HepG2 (cell line): ENCODE data around the gene MUTYH. TPM values are rescaled to one million over a fixed set of nuclear protein-coding genes. Genes with fewer than 3 reads are reported as not detected.

ENCODE experiments used
- CBFB ChIP-seq: sonication (generic); formaldehyde crosslinking; IDR thresholded peaks from 2 replicates; pipeline ENCODE4 v1.4.0; 2020; ENCODE audit warnings: missing genetic modification reagents
- CC2D1A ChIP-seq: sonication (generic); formaldehyde crosslinking; IDR thresholded peaks from 2 replicates; pipeline ENCODE4 v1.8.1; 2023; ENCODE audit warnings: mild to moderate bottlenecking, missing genetic modification reagents
- CHD4 ChIP-seq: fragments of 200-600 bp; sonication (generic); IDR thresholded peaks from 2 replicates; pipeline ENCODE4 v1.7.0; 2017; ENCODE audit warnings: mild to moderate bottlenecking, low read length, borderline replicate concordance
- DBP ChIP-seq: sonication (generic); formaldehyde crosslinking; IDR thresholded peaks from 2 replicates; pipeline ENCODE4 v1.4.0; 2020; ENCODE audit warnings: missing genetic modification reagents; ENCODE audit errors: not compliant biosample characterization
- ERF ChIP-seq: IDR thresholded peaks from 2 replicates; pipeline ENCODE4 v1.6.1; 2018; ENCODE audit warnings: missing biosample characterization, missing genetic modification reagents
- GABPA ChIP-seq, 2 experiments: IDR thresholded peaks; 2 replicates each; pipeline ENCODE4 v1.6.1; 2011 to 2016; ENCODE audit warnings: low read depth in 2 of 2, low read length in 1 of 2, missing biosample characterization in 1 of 2, missing genetic modification characterization in 1 of 2
- HNRNPLL ChIP-seq: fragments of 200-400 bp; formaldehyde crosslinking; IDR thresholded peaks from 2 replicates; pipeline ENCODE4 v1.6.1; 2017; ENCODE audit warnings: mild to moderate bottlenecking, low read depth, low read length; ENCODE audit not compliant: poor library complexity, severe bottlenecking
- KDM6A ChIP-seq: IDR thresholded peaks from 2 replicates; pipeline ENCODE4 v1.6.1; 2016; ENCODE audit warnings: low read depth
- KLF11 ChIP-seq: IDR thresholded peaks from 2 replicates; pipeline ENCODE4 v1.6.1; 2016; ENCODE audit warnings: missing compliant biosample characterization
- KLF6 ChIP-seq: IDR thresholded peaks from 2 replicates; pipeline ENCODE4 v1.8.0; 2016; ENCODE audit warnings: missing biosample characterization, missing genetic modification reagents
- MTERF4 ChIP-seq: sonication (generic); formaldehyde crosslinking; IDR thresholded peaks from 2 replicates; pipeline ENCODE4 v1.8.0; 2023; ENCODE audit warnings: mild to moderate bottlenecking, missing genetic modification reagents
- MXI1 ChIP-seq: IDR thresholded peaks from 3 replicates; pipeline ENCODE4 v1.6.1; 2012; ENCODE audit warnings: low read depth, low read length, inconsistent platforms, borderline replicate concordance
- NR0B2 ChIP-seq: sonication (generic); formaldehyde crosslinking; IDR thresholded peaks from 2 replicates; pipeline ENCODE4 v1.4.0; 2020; ENCODE audit warnings: mild to moderate bottlenecking, missing genetic modification reagents
- PAWR ChIP-seq: sonication (generic); formaldehyde crosslinking; IDR thresholded peaks from 2 replicates; pipeline ENCODE4 v1.4.0; 2020; ENCODE audit warnings: missing genetic modification reagents, mild to moderate bottlenecking, borderline replicate concordance
- PTBP1 ChIP-seq: fragments of 200-400 bp; formaldehyde crosslinking; IDR thresholded peaks from 2 replicates; pipeline ENCODE4 v1.6.1; 2018; ENCODE audit warnings: low read length, low read depth; ENCODE audit not compliant: poor library complexity, severe bottlenecking
- RBM39 ChIP-seq: fragments of 200-400 bp; formaldehyde crosslinking; IDR thresholded peaks from one replicate; pipeline ENCODE4 v1.6.1; 2018; ENCODE audit warnings: antibody characterized with exemption, mild to moderate bottlenecking, low read depth, low read length; ENCODE audit not compliant: poor library complexity, severe bottlenecking
- RCOR2 ChIP-seq: IDR thresholded peaks from 2 replicates; pipeline ENCODE4 v1.6.1; 2016; ENCODE audit warnings: missing biosample characterization, missing genetic modification reagents
- RFX5 ChIP-seq: IDR thresholded peaks from 2 replicates; pipeline ENCODE4 v1.6.1; 2011; ENCODE audit warnings: low read depth, low read length, improper control_type of control experiment
- SNAPC5 ChIP-seq: sonication (generic); formaldehyde crosslinking; IDR thresholded peaks from 2 replicates; pipeline ENCODE4 v1.8.1; 2023; ENCODE audit warnings: mild to moderate bottlenecking, missing genetic modification reagents, borderline replicate concordance
- STAT5B ChIP-seq: sonication (generic); formaldehyde crosslinking; IDR thresholded peaks from 2 replicates; pipeline ENCODE4 v1.4.0; 2020; ENCODE audit warnings: missing genetic modification reagents
- ZFP82 ChIP-seq: sonication (generic); formaldehyde crosslinking; IDR thresholded peaks from 2 replicates; pipeline ENCODE4 v1.5.1; 2020; ENCODE audit warnings: mild to moderate bottlenecking, missing genetic modification reagents, borderline replicate concordance
- ZNF3 ChIP-seq: IDR thresholded peaks from 2 replicates; pipeline ENCODE4 v1.7.0; 2017; ENCODE audit warnings: inconsistent platforms
- ZNF335 ChIP-seq: sonication (generic); formaldehyde crosslinking; IDR thresholded peaks from 2 replicates; pipeline ENCODE4 v1.4.0; 2020; ENCODE audit warnings: missing genetic modification reagents
- ZNF484 ChIP-seq: sonication (generic); formaldehyde crosslinking; IDR thresholded peaks from 2 replicates; pipeline ENCODE4 v1.5.1; 2020; ENCODE audit warnings: mild to moderate bottlenecking, low read depth, missing genetic modification reagents, borderline replicate concordance
- ZNF496 ChIP-seq: sonication (generic); formaldehyde crosslinking; IDR thresholded peaks from 2 replicates; pipeline ENCODE4 v1.8.1; 2023; ENCODE audit warnings: mild to moderate bottlenecking, moderate library complexity, missing genetic modification reagents; ENCODE audit not compliant: insufficient replicate concordance
- ZNF543 ChIP-seq: sonication (generic); formaldehyde crosslinking; IDR thresholded peaks from 2 replicates; pipeline ENCODE4 v1.4.0; 2020; ENCODE audit warnings: mild to moderate bottlenecking, missing genetic modification reagents
- ZNF546 ChIP-seq: sonication (generic); formaldehyde crosslinking; conservative IDR thresholded peaks from 2 replicates; pipeline ENCODE4 v1.8.1; 2023; ENCODE audit warnings: mild to moderate bottlenecking, missing genetic modification reagents
- ZNF552 ChIP-seq: sonication (generic); formaldehyde crosslinking; IDR thresholded peaks from 2 replicates; pipeline ENCODE4 v1.9.0; 2022; ENCODE audit warnings: missing genetic modification reagents, mild to moderate bottlenecking, borderline replicate concordance
- polyA plus RNA-seq, 8 experiments: library from polyadenylated mRNA; depleted of rRNA in 3 of 8; stranded (reverse) in 7 of 8; unstranded in 1 of 8; fragments of >200 nt; fragmentation: Illumina TruSeq in 4 of 8; extraction: Trizol in 4 of 8; gene quantifications; 2 replicates each; pipeline versions ENCODE4 v1.2.1 to v1.2.3, GENCODE V29; 2011 to 2016; ENCODE audit warnings: low read depth in 4 of 8, missing spikeins in 1 of 8, mixed read lengths in 1 of 8; ENCODE audit not compliant: insufficient read depth in 1 of 8
- total RNA-seq, 5 experiments: library from RNA; depleted of rRNA; stranded (reverse); fragments of >200 nt; fragmentation: Illumina TruSeq; extraction: Trizol; gene quantifications; 2 replicates each; pipeline ENCODE4 v1.2.3, GENCODE V29; 2016; ENCODE audit warnings: low read depth in 1 of 5

MUTYH gene
- total and polyA plus RNA-seq, 2 of the 13 experiments (the other 11 are each of a cell fraction or from before 2014, with no cell fraction given) = 16.3 to 17.1 TPM

- no peak for TF ChIP-seq NR0B2
- TF ChIP-seq KLF6 = no peak
- 0 out of 2 replicates have a peak, but pooled peaks have one; percentile 37 for TF ChIP-seq ZFP82 (CRISPR knock-in tag)
- TF ChIP-seq CC2D1A = no peak
- TF ChIP-seq ZNF496 (CRISPR knock-in tag) = no peak
- TF ChIP-seq ZNF552 (CRISPR knock-in tag) = no peak
- no peak for TF ChIP-seq CHD4
- peak; percentile 44; the same call in 1 of the 2 replicates for TF ChIP-seq ZNF335
- no peak for TF ChIP-seq ZNF484 (CRISPR knock-in tag)
- no peak for TF ChIP-seq DBP (CRISPR knock-in tag)
- TF ChIP-seq ZNF3 = no peak
- TF ChIP-seq RFX5 = no peak
- no peak for TF ChIP-seq HNRNPLL
- 0 out of 3 replicates have a peak, but pooled peaks have one; percentile 16 for TF ChIP-seq MXI1
- TF ChIP-seq RCOR2 (CRISPR knock-in tag) = peak; percentile 56; the same call in 1 of the 2 replicates
- no peak for TF ChIP-seq SNAPC5
- no peak for TF ChIP-seq GABPA (IDR thresholded peaks at IDR 0.05; ENCODE audit: low read depth, low read length)
- TF ChIP-seq GABPA (CRISPR knock-in tag; IDR thresholded peaks at IDR 0.05; ENCODE audit: low read depth) = no peak
- no peak; the same call in 1 of the 2 replicates for TF ChIP-seq KLF11 (CRISPR knock-in tag)
- TF ChIP-seq ZNF546 (CRISPR knock-in tag) = no peak
- TF ChIP-seq ZNF543 (CRISPR knock-in tag) = no peak
- no peak for TF ChIP-seq PAWR
- TF ChIP-seq MTERF4 = no peak
- peak; percentile 55; the same call in 1 of the 2 replicates for TF ChIP-seq KDM6A (CRISPR knock-in tag)
- no peak for TF ChIP-seq STAT5B (CRISPR knock-in tag)
- no peak for TF ChIP-seq RBM39
- TF ChIP-seq CBFB (CRISPR knock-in tag) = no peak
- TF ChIP-seq ERF (CRISPR knock-in tag) = no peak
- no peak for TF ChIP-seq PTBP1
Measured at GRCh38 chr1:45297666-45298356, 42.4 kb downstream of the MUTYH start (continued).
